ENCODE data around the gene MYH3.

Gene MYH3

DNA sequence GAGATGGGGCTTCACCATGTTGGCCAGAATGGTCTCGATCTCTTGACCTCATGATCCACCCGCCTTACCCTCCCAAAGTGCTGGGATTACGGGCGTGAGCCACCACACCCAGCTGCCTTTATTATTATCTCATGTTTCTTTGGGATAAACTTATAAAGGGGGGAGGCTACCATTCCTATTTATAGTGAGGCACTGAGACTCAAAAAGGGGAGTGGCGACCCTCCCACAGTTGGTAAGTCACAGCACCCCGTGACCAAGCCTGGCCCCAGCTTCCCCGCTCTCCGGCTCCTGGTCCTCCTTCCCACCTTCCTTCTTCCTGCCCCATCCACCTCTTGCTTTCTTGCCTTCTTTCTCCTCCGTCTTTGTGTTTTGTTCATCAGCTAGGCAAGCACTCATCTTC, 5.2 kb downstream of the MYH3 start:
- Histone ChIP-seq H3K36me3 (ENCODE audit: insufficient read depth, low read length) (no peaks in the 10 kb centered on the region), H3F3A (ENCODE audit: insufficient read depth, low read length) (no peaks in the 10 kb centered on the region), H3K9ac (ENCODE audit: low read length) (no peak overlapping the region), H3K9me3 (ENCODE audit: low read length) (no peaks in the 10 kb centered on the region), H3K4me1 (ENCODE audit: insufficient read depth, low read length, severe bottlenecking) (no peaks in the 10 kb centered on the region), H4K20me1 (ENCODE audit: insufficient read depth, low read length) (no peaks in the 10 kb centered on the region), H2AFZ (ENCODE audit: low read length) (no peak overlapping the region), H3K4me3 (ENCODE audit: low read depth, low read length, poor library complexity, severe bottlenecking) (no peak overlapping the region), H3K4me2 (ENCODE audit: low read length) (no peak overlapping the region), H3K27ac (ENCODE audit: low read depth, low read length, poor library complexity, severe bottlenecking) (no peak overlapping the region), H3K79me2 (ENCODE audit: insufficient read depth, low read length) (no peaks in the 10 kb centered on the region), H3K27me3 (ENCODE audit: insufficient read depth, low read length) (peaks cover 8% of the 10 kb centered on the region), H3K9me2 (ENCODE audit: low read depth, low read length) (no peaks in the 10 kb centered on the region)
- TF ChIP-seq, protein P1, sequence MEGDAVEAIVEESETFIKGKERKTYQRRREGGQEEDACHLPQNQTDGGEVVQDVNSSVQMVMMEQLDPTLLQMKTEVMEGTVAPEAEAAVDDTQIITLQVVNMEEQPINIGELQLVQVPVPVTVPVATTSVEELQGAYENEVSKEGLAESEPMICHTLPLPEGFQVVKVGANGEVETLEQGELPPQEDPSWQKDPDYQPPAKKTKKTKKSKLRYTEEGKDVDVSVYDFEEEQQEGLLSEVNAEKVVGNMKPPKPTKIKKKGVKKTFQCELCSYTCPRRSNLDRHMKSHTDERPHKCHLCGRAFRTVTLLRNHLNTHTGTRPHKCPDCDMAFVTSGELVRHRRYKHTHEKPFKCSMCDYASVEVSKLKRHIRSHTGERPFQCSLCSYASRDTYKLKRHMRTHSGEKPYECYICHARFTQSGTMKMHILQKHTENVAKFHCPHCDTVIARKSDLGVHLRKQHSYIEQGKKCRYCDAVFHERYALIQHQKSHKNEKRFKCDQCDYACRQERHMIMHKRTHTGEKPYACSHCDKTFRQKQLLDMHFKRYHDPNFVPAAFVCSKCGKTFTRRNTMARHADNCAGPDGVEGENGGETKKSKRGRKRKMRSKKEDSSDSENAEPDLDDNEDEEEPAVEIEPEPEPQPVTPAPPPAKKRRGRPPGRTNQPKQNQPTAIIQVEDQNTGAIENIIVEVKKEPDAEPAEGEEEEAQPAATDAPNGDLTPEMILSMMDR (IDR thresholded peaks at IDR 0.05; ENCODE audit: low read length) = no peak
- TF ChIP-seq EZH2 (IDR thresholded peaks at IDR 0.05; ENCODE audit: borderline replicate concordance, low read length) = no peak

DNA sequence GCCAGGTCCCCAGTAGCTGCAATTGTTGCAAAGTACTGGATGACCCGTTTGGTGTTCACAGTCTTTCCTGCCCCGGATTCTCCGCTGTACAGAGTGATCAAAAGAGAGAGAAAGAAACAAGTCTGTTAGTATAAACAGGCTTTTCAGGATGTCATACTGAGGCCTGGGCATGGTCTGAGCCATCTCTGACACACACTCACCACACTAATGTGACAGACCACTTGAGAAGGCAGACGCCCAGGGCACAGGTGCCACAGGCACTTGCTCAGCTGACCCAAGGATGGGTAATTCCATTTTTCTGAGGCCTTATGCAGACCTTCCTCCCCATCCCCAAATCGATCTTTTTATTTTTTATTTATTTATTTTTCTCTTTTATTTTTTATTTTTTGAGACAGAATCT, 7.5 kb downstream of the MYH3 start:
- Histone ChIP-seq H3F3A (ENCODE audit: insufficient read depth, low read length) (no peaks in the 10 kb centered on the region), H3K27me3 (ENCODE audit: insufficient read depth, low read length) (0 out of 2 replicates have a peak, but pooled peaks cover 3% of the 10 kb centered on the region), H3K4me2 (ENCODE audit: low read length) (no peak overlapping the region), H3K9me3 (ENCODE audit: low read length) (no peaks in the 10 kb centered on the region), H3K9ac (ENCODE audit: low read length) (no peak overlapping the region), H3K9me2 (ENCODE audit: low read depth, low read length) (no peaks in the 10 kb centered on the region), H3K27ac (ENCODE audit: low read depth, low read length, poor library complexity, severe bottlenecking) (no peak overlapping the region), H3K79me2 (ENCODE audit: insufficient read depth, low read length) (no peaks in the 10 kb centered on the region), H2AFZ (ENCODE audit: low read length) (no peak overlapping the region), H3K4me3 (ENCODE audit: low read depth, low read length, poor library complexity, severe bottlenecking) (no peak overlapping the region), H3K4me1 (ENCODE audit: insufficient read depth, low read length, severe bottlenecking) (no peaks in the 10 kb centered on the region), H4K20me1 (ENCODE audit: insufficient read depth, low read length) (no peaks in the 10 kb centered on the region), H3K36me3 (ENCODE audit: insufficient read depth, low read length) (no peaks in the 10 kb centered on the region)
- TF ChIP-seq, protein P1 (IDR thresholded peaks at IDR 0.05; ENCODE audit: low read length) = no peak
- no peak for TF ChIP-seq EZH2 (IDR thresholded peaks at IDR 0.05; ENCODE audit: borderline replicate concordance, low read length)

DNA sequence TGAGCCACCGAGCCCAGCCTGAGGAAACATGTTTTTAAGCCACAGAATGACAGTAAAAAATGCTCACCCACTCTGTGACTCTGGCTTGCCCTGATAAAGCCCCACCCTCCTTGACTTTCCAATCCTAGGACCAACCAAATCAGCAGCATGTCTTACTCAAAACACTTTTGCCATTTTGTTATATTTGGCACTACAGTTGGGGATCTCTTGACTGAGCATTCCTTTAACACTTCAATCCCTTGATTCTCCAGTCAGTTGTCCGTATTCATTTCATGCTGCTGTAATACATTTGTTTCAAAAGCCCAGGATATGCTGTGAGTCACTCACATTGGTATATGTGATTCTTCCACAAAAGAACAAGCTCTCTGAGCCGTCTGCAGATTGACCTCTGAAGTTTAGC, 8.2 kb downstream of the MYH3 start:
- H3K27me3 ChIP-seq (ENCODE audit: insufficient read depth, low read length) = no peaks in the 10 kb centered on the region
- no peaks in the 10 kb centered on the region for H4K20me1 ChIP-seq (ENCODE audit: insufficient read depth, low read length)
- no peak overlapping the region for H3K4me3 ChIP-seq (ENCODE audit: low read depth, low read length, poor library complexity, severe bottlenecking)
- H3F3A ChIP-seq (ENCODE audit: insufficient read depth, low read length) = no peaks in the 10 kb centered on the region
- no peaks in the 10 kb centered on the region for H3K36me3 ChIP-seq (ENCODE audit: insufficient read depth, low read length)
- no peaks in the 10 kb centered on the region for H3K4me1 ChIP-seq (ENCODE audit: insufficient read depth, low read length, severe bottlenecking)
- no peaks in the 10 kb centered on the region for H3K79me2 ChIP-seq (ENCODE audit: insufficient read depth, low read length)
- no peak overlapping the region for H3K27ac ChIP-seq (ENCODE audit: low read depth, low read length, poor library complexity, severe bottlenecking)
- H3K9me2 ChIP-seq (ENCODE audit: low read depth, low read length) = no peaks in the 10 kb centered on the region
- no peak for TF ChIP-seq EZH2 (IDR thresholded peaks at IDR 0.05; ENCODE audit: borderline replicate concordance, low read length)
- TF ChIP-seq, protein P1 (IDR thresholded peaks at IDR 0.05; ENCODE audit: low read length) = no peak
- no peak overlapping the region for H3K4me2 ChIP-seq (ENCODE audit: low read length)
- no peak overlapping the region for H2AFZ ChIP-seq (ENCODE audit: low read length)
- H3K9me3 ChIP-seq (ENCODE audit: low read length) = no peaks in the 10 kb centered on the region
- H3K9ac ChIP-seq (ENCODE audit: low read length) = no peak overlapping the region

Measured in OCI-LY1 (cell line).